Glutamatergic neuron (in vitro differentiated cells): ENCODE results near the gene RND3. TPM values are rescaled to one million over a fixed set of nuclear protein-coding genes. Genes with fewer than 3 reads are reported as not detected.

Experiments
- DNase-seq: peaks from one replicate; pipeline ENCODE4 v3.0.0; 2022
- H3K27ac Mint-ChIP-seq: one replicate; pipeline ENCODE4 v1.8.0; 2020; ENCODE audit warnings: mild to moderate bottlenecking, mixed read lengths, inconsistent platforms; ENCODE audit not compliant: unreplicated experiment
- H3K27me3 Mint-ChIP-seq: one replicate; pipeline ENCODE4 v1.8.0; 2020; ENCODE audit warnings: mild to moderate bottlenecking, moderate library complexity, mixed read lengths, inconsistent platforms; ENCODE audit not compliant: unreplicated experiment
- H3K36me3 Mint-ChIP-seq: one replicate; pipeline ENCODE4 v1.8.0; 2020; ENCODE audit warnings: mild to moderate bottlenecking, mixed read lengths, inconsistent platforms; ENCODE audit not compliant: unreplicated experiment
- H3K4me1 Mint-ChIP-seq: one replicate; pipeline ENCODE4 v1.8.0; 2020; ENCODE audit warnings: mild to moderate bottlenecking, low read depth, mixed read lengths, inconsistent platforms; ENCODE audit not compliant: unreplicated experiment
- H3K4me3 Mint-ChIP-seq: one replicate; pipeline ENCODE4 v1.8.0; 2020; ENCODE audit warnings: mild to moderate bottlenecking, mixed read lengths, inconsistent platforms; ENCODE audit not compliant: unreplicated experiment
- H3K9me3 Mint-ChIP-seq: one replicate; pipeline ENCODE4 v1.8.0; 2020; ENCODE audit warnings: mild to moderate bottlenecking, moderate library complexity, mixed read lengths, inconsistent platforms; ENCODE audit not compliant: unreplicated experiment
- total RNA-seq: library from RNA; stranded (reverse); fragmentation: NEBNext Ultra II Directional; extraction: Animal tissue kit (Norgen Biotek cat#: 25700); gene quantifications from one replicate; pipeline ENCODE4 v1.2.1, GENCODE V29; 2021; ENCODE audit not compliant: unreplicated experiment
- TF ChIP-seq, protein P1 (sequence below): fragments of 200-600 bp; sonication (generic); IDR thresholded peaks from one replicate; pipeline ENCODE4 v1.5.0; 2021; ENCODE audit not compliant: partially characterized antibody, unreplicated experiment

The RND3 gene
- total RNA-seq, 1 donor from 2014 or later = 49.0 TPM

DNA sequence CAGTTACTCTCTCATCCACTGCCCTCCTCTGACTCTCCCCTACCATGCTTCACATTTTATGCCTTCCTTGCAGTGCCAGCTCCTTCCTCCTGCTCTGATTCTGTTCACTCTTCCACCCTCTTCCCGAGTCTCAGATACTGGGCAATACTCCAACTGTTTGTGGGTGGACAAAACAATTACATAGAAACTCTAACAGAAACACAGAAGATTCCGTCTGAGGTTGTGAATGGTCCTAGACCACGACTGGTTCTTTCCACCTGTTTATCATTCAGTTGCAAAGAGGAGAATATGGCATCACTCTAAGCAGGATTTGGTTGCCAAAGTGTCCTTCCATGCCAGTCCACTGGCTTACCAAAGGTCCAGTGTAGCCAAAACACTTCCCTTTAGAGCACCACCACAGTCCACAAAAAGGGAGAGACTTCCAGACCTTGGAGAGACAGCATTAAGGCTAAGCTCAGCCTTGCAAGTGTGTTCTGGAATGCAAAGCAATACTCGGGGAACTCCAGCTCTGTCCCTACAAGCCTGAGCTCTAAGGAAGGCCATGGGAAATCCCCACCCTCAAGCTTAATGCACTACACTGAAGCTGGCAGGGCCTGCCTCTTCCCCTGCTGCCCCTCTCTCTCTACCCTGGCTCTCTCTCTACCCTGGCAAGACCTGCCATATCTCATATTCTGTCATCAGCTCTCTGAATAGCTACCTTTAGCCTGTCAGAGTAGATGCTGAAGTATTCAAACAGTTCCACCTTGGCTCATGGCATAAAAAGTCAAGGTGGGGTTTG is 33.6 kb upstream of the RND3 start:
- H3K27ac Mint-ChIP-seq = no peak overlapping the region
- no peaks in the 10 kb centered on the region for H3K27me3 Mint-ChIP-seq
- TF ChIP-seq, protein P1, sequence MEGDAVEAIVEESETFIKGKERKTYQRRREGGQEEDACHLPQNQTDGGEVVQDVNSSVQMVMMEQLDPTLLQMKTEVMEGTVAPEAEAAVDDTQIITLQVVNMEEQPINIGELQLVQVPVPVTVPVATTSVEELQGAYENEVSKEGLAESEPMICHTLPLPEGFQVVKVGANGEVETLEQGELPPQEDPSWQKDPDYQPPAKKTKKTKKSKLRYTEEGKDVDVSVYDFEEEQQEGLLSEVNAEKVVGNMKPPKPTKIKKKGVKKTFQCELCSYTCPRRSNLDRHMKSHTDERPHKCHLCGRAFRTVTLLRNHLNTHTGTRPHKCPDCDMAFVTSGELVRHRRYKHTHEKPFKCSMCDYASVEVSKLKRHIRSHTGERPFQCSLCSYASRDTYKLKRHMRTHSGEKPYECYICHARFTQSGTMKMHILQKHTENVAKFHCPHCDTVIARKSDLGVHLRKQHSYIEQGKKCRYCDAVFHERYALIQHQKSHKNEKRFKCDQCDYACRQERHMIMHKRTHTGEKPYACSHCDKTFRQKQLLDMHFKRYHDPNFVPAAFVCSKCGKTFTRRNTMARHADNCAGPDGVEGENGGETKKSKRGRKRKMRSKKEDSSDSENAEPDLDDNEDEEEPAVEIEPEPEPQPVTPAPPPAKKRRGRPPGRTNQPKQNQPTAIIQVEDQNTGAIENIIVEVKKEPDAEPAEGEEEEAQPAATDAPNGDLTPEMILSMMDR = no peak
- no peaks in the 10 kb centered on the region for H3K9me3 Mint-ChIP-seq
- no peak for DNase-seq
- H3K36me3 Mint-ChIP-seq = no peaks in the 10 kb centered on the region
- no peaks in the 10 kb centered on the region for H3K4me1 Mint-ChIP-seq
- H3K4me3 Mint-ChIP-seq = no peak overlapping the region

GRCh38 chr2:150520033-150520432 is 32.6 kb upstream of the RND3 start:
- DNase-seq = no peak
- TF ChIP-seq, protein P1 = no peak
- H3K27ac Mint-ChIP-seq = no peak overlapping the region
- H3K4me1 Mint-ChIP-seq = no peaks in the 10 kb centered on the region
- no peak overlapping the region for H3K4me3 Mint-ChIP-seq
- H3K27me3 Mint-ChIP-seq = no peaks in the 10 kb centered on the region
- H3K9me3 Mint-ChIP-seq = no peaks in the 10 kb centered on the region
- H3K36me3 Mint-ChIP-seq = no peaks in the 10 kb centered on the region

DNA sequence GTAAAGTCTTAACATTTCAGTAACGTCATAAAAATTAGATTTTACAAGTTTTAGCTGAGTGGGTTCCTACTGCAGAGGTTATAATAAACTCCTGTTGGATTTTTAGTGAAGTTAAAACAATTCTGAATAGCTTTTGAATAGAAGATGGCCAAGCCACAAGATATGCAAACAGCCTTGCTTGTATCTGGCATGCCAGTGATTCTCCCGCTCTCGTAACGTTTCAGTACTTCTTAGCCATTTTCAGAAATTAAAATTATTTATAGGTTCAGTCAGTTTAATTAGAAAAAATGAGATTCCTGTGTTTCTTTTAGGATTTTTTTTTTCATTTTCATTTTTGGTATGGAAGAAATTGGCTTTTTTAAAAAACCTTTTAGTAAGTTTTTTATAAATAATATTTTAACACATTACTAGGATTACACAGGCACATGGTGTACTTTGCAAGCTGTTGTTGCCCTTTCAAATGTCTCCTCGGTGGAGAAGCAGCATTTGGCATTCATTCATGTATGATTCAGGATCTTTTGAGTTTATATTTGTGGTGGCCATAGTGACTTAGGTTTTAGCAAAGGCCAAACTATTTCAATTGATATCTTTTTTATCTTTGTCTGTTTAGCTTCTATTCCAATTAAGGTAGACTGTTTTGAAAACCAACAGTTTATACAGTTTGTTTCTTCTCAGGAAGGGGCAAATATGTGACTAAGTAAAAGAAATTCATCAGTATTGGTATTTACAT is 30.6 kb upstream of the RND3 start:
- H3K27ac Mint-ChIP-seq = no peak overlapping the region
- H3K4me1 Mint-ChIP-seq = no peaks in the 10 kb centered on the region
- no peak for DNase-seq
- no peaks in the 10 kb centered on the region for H3K36me3 Mint-ChIP-seq
- no peaks in the 10 kb centered on the region for H3K27me3 Mint-ChIP-seq
- no peaks in the 10 kb centered on the region for H3K9me3 Mint-ChIP-seq
- H3K4me3 Mint-ChIP-seq = no peak overlapping the region
- TF ChIP-seq, protein P1 = no peak

GRCh38 chr2:150513647-150514046 is 26.2 kb upstream of the RND3 start:
- DNase-seq = no peak

More at GRCh38 chr2:150513647-150514046, 26.2 kb upstream of the RND3 start:
- H3K36me3 Mint-ChIP-seq = no peaks in the 10 kb centered on the region
- no peaks in the 10 kb centered on the region for H3K4me1 Mint-ChIP-seq
- no peak overlapping the region for H3K4me3 Mint-ChIP-seq
- H3K27me3 Mint-ChIP-seq = no peaks in the 10 kb centered on the region
- TF ChIP-seq, protein P1 = no peak
- H3K27ac Mint-ChIP-seq = no peak overlapping the region
- no peaks in the 10 kb centered on the region for H3K9me3 Mint-ChIP-seq
